T1000 (cell line): Measurements from ENCODE around the gene ANAPC2.

Experiments used
- DNase-seq: peaks from one replicate; lab custom pipeline; 2025; ENCODE audit warnings: mixed read lengths; lab: John Stamatoyannopoulos, UW

ANAPC2 gene

DNA sequence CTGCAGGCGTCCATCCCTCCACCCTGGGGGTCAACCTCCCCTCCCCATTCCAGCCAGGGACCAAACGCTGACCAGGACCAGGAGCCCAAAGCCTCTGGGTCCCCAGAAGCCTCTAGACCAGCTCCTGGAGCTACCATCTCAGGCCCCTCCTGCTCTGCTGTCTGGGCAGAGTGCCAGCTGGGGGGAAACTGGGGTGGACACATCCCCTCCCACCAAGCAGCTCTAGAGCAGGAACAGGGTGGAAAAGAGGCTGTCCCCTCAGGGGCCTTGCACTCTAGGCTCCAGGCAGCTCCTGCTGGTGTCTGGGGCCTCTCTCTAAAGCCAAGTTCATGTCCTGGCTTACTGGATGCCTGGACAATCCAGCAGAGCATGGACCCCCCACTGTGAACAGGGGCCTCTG, 4.5 kb upstream of the ANAPC2 start:
- DNase-seq, result no peak

DNA sequence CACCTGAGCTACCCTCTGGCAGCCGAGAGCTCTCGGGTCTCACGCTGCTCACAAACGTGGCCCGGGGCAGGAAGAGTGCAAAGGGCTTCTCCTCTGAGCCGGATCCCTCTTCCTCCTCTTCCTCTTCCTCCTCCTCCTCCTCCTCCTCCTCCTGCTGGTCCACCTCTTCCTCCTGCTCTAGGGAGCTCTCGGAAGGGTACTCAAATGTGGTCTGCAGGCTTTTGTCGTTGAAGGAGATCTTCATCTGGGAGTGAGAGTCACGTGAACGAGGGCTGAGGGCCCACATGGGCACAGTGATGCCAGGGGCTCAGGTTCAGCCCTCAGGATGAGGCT, 4.1 kb upstream of the ANAPC2 start:
- DNase-seq, result no peak

DNA sequence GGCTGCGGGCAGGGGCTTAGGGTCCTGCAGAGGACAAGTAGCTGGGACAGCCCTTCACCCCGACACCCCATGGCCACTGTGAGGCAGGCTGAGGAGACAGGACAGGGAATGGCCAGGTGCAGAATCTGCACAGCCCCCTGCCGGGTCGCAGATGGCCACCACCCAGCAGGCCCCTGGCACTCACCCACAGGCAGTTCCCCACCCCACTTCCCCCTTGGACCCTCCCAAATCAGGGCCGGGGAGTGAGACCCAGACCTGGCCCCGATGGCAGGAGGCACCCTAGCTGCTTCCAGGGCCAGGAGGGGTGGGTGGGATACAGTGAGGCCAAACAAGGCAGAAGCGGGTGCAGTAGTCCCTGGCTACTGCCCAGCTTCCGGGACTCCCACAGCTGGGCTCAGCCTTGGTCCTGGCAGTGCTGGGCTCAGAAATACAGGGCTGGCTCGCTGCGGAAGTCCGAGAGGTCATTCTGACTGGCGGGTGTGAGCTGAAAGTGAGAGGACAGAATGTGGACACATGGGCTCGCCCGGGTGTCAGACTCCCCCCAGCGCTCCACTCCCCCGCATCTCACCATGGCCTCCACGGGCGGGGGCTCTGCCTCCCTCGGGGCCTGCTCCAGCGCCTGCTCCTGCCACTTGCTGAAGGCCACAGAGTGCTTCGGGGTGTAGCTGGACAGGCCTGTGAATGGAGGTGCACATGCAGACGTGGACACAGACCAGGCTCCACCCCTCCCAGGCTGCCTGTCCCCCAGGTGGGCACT, 3.5 kb upstream of the ANAPC2 start:
- no peak for DNase-seq

DNA sequence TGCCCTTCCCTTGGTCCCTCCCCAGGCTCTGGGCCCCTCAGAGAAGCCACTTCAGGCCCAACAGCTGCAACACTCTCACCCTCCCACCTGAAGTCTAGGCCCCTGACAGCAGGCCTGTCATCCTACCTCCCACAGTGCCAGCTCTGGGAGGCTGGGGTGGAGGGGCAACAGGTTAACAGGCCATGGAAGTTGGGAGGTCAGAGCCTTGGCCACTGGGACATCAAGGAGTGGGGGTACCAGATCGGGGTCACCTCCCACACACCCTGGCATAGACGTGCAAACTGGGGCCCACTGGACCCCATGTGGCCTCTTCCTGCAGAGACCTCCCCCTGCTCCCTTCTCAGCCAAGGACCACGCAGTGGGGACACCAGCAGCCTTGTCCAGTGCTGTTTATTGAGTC, 2.9 kb upstream of the ANAPC2 start:
- no peak for DNase-seq

DNA sequence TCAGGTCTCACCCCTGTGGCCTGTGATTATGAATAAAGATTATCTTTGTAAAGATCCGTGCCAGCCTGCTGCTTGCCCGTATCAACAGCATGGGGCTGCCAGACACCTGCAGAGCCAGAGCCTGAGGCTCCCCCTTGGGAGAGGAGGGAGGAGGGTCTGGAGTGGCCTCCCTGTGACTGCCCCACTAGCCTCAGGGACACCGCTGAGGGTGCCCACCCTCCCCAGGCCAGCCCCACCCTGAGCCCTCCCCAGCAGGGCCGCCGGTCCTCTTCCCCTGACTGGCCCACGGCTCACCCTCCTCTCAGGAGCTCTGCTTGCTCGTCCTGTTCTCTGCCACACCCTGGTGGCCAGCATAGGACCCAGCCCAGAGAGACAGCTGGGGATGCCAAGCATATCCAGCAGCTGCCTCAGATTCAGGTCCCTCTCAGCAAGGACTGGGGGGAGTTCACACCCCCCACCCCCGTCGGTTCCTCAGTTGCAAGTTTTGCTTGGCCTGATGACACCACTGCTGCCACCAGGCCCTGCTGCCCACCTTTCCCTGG, 2.0 kb upstream of the ANAPC2 start:
- no peak for DNase-seq

DNA sequence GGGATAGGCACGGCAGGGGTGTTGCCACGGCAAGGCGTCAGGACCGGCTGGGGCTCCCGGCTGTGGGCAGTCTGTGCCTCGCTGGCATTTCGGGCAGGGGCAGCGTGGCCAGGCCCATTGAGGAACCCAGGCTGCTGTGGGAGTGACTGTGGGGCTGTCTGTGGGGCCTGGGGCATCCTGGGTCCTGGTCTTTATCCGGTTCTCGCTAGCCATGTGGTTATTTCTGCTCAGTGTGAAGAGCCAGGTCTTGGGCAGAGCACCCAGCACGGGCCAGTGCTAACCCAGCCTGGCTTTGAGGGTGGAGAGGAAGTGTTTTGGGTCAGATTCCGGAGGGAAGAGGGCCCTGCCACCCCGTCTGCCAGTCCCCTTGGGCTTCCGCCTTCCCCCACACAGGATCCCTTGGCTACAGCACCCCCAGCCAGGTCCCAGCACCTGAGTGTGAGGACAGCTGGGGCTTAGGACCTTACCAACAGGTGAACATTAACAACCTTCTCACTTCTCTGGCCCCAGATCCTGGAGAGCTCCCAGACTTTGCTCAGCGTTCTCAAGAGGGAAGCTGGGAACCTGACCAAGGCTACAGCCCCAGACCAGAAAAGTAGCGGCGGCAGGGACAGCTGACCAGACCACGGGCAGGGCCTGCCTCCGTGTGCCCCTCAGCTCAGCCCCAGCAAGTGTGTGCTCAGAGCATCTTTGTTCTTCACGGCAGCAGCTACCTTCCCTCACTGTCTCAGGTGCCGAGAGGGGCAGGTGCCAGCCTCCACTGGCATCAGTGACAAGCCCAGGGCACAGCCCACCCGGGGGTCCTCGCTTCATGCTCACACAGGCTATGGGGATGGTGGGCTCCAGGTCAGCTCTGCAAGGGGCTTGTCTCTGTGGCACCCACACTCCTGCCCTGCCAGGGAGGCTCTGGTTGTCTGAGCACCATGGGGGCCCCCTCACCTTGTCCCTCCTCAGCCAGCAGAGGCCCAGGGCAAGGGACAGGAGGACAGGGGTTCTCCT, 1.2 kb upstream of the ANAPC2 start:
- no peak for DNase-seq

DNA sequence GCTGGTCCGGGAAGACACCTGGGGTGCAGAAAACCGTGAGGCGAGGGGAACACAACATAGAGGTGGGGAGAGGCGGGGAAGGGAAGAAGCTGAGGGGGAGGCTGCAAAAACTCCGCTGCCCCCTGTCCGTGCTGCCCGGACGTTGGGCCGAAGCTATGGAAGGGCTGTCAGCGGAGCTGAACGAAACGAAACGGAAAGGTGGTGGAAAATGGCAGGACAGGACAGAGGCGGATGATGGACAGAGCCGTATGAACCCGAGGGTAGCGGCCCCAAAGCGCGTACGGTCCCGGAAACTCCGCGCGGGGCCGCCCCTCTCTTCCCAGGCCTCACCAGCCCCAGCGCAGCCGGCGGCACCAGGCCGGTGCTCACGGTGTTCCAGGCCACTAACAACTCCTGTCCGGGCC, 272 bp downstream of the ANAPC2 start:
- no peak for DNase-seq

DNA sequence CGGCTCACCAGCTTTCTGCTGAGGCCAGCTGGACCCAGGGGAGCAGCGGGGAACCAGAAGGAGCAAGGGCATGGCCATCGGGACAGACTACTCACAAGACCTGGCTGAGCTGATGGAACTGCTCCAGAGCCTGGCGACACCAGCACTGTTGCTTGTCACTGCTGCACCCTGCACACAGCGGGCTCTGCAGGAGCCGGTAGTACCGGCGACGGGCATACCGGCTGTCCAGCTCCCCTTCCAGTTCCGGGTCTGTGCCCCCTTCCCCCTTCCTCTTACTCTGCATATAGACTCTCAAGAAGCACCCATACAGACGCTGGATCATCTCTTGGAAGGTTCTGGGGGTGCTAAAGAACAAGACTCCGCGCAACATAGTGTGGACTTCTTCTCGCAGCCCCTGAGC, 974 bp downstream of the ANAPC2 start:
- DNase-seq, result no peak

DNA sequence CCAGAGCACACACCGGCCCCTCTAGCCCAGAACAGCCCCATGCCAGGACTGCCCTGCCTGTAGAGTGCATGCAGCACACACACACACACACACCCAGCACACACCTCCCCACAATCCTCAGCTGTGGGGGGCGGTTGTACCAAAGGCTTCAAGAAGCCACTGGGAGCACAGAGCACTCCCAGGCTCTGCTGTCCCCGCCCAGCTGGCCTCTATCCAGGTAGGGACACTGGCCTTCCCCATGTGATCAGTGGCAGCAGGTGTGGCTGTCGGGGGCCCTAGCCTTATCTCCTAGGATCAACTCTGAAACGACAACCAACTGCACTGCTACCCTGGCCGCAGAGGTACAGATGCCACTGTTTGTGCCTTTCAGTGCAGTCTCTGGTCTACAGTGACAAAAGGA, 2.0 kb downstream of the ANAPC2 start:
- no peak for DNase-seq

DNA sequence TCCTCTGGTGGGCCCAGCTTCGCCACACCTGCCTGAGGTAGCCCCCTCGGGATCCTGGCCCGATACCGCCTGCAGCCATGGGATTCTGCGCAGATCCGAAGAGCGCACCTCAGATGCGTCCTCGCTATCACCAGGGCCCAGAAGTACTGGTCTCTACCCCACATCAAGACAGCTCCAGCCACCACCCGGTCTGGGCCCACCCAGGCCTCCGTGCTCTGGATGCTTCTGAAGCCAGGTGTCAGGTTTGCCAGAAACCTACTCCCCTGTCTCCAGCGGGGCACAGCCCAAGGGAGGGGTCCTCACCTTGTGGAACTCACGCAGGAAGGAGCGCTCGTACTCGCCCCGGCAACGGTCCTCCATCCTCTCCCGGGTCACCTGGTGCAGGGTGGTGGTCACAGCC, 2.4 kb downstream of the ANAPC2 start:
- no peak for DNase-seq

DNA sequence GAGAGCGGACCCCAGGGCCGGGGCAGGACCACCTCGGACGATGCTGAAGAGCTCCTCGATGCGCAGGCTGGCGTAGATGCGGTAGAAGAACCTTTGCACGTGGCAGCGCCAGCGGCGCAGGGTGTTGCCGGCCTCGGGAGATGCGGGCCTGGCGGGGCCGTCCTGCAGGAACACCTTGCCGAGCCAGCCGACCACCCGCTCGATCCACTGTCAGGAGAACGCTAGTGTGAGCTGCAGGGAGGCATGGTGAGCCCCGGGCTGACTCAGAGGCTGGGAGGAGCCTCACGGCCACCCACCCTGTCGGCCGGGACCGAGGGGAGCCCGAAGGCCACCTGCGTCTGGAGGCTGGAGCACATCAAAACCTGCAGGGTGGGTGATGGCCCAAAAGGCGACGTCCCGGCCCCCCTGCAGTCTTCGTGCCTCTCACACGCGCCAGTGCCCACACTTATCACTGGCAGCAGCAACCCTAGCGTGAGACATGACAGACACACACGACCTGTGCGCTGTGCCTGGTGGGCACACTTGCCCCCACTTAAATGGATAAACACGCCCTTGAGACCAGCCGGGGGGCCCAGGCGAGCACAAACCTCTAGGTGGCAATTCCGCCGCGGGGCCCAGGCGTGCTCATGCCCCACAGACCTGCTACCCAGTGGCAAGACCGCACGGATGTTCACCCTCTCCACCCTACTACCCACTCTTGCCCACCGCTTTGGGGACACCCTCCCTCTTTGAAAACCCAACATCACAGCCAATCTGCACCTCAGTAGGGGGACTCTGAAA, 3.3 kb downstream of the ANAPC2 start:
- no peak for DNase-seq

DNA sequence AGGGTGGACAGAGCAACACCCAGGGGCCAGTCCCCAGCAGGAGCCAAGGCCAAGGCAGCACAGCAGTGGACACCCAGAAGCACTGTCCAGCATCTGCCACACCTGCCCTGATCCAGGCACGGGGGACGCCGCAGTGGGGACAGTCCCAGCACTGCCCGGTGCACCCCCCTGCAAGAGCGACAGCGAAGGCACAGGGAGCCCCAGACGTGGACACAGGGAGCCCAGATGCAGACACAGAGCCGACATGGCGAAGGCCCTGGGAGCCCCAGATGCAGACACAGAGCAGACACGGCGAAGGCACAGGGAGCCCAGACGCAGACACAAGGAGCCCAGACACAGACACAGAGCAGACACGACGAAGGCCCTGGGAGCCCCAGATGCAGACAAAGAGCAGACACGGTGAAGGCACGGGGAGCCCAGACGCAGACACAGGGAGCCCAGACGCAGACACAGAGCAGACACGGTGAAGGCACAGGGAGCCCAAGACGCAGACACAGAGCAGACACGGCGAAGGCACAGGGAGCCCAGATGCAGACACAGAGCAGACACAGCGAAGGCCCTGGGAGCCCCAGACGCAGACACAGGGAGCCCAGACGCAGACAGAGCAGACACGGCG, 4.3 kb downstream of the ANAPC2 start:
- DNase-seq, result no peak

DNA sequence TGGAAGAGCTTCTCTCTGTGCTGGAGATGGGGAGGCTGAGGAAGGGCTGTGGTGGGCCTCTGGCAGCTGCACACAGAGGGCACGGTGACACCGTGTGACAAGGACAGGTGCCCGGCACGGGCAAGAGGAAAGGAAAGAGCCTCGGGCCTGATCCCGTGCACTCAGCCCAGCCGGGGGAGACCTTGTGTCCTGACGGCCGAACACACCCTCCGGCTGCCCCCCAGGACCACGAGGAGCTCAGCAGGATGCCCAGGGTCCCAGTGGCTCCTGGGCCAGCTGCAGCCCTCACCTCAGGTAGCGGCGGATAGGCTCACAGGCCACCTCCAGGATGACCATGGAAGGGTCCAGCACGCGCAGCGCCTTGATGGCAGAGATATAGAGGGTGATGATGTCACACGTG, 5.5 kb downstream of the ANAPC2 start:
- DNase-seq, result no peak

DNA sequence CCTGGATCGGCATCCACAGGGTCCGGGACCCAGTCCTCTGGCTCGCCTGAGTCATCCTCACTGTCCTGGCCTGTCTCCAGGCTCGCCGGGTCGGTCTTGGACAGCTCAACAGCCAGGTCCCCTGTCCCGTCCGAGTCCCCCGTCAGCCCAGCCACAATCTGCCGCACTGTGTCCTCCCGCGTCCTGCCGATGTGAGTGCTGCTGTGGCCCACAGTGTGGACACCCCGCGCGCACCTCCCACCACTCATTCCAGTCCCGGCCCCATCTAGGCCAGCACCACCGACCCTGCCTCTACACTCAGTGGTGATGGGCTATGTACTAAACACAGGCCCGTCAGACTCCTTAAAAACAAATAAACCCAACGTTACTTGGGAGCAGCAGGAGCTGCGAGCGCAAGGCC, 6.7 kb downstream of the ANAPC2 start:
- no peak for DNase-seq

DNA sequence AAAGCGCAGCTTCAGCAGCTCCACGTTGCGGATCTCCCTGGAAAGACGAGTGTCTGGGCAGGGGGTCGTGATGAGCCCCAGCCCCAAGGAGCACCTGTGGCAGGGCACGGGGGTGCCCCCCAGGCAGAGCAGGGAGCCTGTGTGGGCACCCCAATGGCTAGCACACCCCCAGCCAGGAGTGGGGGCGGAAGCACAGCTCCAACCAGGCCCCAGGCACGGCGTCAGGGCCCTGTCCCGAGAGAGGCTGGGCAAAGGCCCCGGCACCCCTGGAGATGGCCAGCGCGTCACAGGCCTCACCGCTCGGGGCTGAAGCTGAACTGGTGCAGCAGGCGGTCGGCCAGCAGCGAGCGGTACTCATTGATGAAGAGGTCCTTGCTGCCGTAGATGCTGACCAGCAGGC, 7.9 kb downstream of the ANAPC2 start:
- no peak for DNase-seq

DNA sequence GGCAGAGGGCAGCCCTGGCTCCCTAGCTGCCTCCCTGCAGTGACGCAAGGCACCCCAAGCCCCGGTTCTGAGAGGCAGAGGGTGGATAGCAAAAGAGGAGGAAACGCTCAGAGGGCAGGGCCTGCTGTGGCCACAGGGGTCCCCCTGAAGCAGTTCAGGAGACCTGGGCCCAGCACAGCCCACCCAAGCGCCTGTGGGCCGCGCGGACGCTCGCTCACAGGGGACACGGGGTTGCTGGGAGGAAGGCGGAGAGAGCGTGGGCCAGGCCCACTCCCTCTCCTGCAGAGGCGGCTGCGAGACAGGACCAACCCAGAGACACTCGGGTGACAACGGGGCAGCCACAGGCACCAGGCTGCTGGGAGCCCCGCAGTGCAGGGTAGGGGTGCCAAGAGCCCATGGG, 8.6 kb downstream of the ANAPC2 start:
- no peak for DNase-seq

DNA sequence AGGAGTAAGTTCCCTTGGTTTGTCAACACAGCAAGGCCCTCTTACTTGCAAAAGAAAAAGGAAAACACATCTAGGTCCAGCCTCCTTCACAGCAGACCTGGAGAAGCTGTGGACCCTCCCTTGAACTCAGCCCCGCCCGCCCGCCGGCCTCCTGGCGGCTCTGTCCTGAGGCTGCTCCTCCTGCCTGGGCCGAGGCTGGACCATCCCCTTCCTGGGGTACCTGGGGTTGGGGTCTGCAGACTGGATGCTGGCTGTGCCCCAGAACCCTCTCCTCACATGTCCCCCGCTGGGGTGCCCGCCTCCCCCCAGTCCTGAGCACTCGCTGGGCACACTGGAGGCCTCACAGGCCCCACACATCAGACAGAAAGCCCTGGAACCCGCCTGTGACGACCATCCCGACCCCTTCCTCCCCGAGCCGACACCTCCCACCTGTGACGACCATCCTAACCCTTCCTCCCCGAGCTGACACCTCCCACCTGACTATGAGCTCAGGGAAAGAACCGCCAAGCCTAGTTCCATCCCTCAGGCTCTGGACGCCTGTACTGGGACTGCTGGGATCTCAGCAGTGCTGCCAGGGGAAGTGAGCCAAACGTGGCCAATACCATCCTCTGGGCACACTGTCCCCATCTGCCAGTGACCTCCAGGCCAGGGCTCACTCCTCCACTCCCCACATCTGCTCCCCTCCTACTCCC, 9.3 kb downstream of the ANAPC2 start:
- no peak for DNase-seq

DNA sequence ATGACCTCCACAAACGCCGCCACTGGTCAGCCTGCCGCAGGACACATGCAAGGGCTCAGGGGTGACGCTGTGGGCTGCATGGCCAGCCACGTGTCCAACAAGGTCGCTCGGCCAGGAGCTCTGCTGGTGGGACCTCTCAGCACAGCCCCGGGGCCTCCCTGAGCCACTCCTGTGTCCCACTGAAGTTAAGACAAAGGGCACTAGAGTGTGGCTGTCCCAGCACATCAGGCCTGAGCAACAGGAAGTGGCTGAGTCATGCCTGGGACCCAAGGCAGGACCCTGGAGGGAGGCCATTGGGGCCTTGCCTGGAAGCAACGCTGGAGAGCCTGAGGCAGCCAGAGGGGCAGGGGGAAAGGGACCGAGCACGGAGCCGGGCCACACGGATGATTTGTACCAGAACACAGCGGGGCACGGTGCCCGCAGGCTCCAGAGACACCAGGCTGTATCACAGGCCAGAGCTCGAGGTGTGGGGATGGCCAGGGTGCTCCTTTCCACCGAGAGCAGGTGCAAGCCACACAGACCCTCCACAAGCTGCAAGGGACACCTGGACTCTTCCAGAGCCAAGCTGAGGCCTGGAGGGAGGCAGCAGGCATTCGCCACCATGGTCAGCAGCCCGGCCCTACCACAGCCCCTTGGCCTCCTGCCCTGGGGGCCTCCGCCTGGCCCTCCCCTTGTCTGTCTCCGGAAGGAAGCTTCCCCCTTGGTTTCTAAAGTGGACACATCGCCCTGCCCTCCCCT, 10.0 kb downstream of the ANAPC2 start:
- DNase-seq, result no peak

DNA sequence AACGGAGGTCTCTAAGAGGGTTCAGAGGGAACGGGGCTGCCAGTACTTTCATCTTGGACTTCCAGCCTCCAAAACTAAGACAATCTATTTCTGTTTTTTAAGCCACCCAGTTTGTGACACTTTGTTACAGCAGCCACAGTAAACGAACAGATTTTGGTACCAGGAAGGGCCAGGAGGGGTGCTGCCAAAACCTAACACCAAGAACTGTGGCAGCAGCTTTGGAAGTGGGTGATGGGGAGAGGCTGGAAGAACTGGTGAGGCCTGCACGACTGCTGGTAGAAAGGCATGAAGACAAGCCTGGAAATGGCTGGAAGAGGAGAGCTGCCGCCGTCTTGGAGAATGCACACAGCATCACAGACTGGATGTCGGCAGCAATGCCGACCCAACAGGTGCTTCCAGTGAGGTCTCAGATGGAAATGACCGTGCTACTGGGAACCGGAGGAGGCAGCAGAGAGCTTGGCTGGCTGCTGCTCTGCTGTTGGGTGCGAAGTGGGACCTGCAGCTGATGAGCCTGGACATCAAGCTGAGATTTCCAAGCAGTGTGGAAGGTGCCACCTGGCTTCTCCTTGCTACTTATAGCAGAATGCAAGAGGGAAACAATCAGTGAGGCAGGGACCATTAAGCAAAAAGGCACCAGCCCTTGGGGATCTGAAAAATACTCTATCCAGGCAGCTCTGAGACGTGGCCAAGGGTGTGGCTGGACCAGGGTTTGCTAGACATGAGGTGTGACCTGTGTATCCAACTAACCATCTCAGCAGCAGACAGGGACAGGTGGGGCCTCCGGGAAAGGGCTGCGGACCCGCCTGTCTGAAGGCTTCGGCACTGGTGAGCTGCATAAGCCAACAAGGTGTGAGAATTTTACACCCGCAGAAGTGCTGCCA, 11.8 kb downstream of the ANAPC2 start:
- DNase-seq, result no peak
